ENCODE measurements around the gene ARG1. TPM values are rescaled to one million over a fixed set of nuclear protein-coding genes. Genes with fewer than 3 reads are reported as not detected.

The ARG1 gene
- total and polyA plus RNA-seq, 12 donors, result 0.10 to 1.2 (median 0.51) TPM; not detected in 5

- intact Hi-C loops (cut with DNase I), result no loop called here
- Histone ChIP-seq H3K9me3 (no peaks in the 10 kb centered on the region), H3K27me3 (peaks cover 0 to 3% (median 0%) of the 10 kb centered on the region in 7 donors), H3K27ac (no peak overlapping the region), H3K4me3 (no peak overlapping the region), H3K4me1 (no peaks in the 10 kb centered on the region), H3K36me3 (no peaks in the 10 kb centered on the region)
- 73 to 78% methylated on average over 4 of the region's 4 CpGs for WGBS, 2 donors
- DNase-seq, result no peak
- TF ChIP-seq, protein P1, sequence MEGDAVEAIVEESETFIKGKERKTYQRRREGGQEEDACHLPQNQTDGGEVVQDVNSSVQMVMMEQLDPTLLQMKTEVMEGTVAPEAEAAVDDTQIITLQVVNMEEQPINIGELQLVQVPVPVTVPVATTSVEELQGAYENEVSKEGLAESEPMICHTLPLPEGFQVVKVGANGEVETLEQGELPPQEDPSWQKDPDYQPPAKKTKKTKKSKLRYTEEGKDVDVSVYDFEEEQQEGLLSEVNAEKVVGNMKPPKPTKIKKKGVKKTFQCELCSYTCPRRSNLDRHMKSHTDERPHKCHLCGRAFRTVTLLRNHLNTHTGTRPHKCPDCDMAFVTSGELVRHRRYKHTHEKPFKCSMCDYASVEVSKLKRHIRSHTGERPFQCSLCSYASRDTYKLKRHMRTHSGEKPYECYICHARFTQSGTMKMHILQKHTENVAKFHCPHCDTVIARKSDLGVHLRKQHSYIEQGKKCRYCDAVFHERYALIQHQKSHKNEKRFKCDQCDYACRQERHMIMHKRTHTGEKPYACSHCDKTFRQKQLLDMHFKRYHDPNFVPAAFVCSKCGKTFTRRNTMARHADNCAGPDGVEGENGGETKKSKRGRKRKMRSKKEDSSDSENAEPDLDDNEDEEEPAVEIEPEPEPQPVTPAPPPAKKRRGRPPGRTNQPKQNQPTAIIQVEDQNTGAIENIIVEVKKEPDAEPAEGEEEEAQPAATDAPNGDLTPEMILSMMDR (IDR thresholded peaks at IDR 0.05), result no peak
- ATAC-seq, result no peak
These were observed 14.1 kb upstream of the ARG1 start for GRCh38 chr6:131558922-131559321.

DNA sequence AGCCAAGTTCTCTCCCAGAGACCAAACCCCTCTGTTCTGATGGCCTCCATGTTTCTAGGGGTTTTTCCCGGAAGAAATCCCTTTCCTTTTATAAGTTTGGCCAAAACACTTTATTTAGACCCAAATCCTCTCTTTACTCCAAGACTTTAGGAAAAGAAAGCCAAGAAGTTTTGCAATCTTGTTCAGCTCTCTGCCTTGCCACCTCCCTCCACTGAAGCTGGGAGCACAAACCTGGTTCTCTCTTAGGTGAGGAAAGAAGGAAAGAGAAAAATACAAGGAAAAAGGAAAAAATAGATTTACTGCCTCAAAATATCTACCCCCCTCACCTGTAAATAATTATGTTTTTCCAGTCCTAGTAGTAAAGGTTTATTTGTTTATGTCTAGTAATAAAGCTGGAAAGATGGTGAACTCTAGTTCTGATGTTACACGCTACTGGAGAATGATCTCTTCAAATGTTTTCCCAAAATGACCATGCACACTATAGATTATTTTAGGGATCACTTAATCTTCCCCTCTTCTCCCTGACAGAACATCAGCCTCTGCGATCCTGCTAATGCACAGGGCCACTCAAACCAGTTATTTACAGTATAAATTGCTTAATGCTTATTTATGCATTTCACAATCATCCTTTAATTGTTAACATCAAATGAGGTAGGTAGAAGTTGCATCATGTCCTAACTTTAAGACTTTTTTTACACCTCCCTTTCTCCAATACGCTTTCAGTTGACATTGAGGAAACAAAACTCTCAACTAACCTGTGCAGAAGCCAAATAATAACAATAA is 10.9 kb upstream of the ARG1 start:
- intact Hi-C loops (cut with DNase I), result no loop called here

GRCh38 chr6:131565056-131565455 is 8.0 kb upstream of the ARG1 start:
- intact Hi-C loops (cut with DNase I), result no loop called here
- TF ChIP-seq, protein P1 (IDR thresholded peaks at IDR 0.05), result no peak
- no peak overlapping the region for H3K4me3 ChIP-seq
- no peaks in the 10 kb centered on the region for H3K36me3 ChIP-seq
- 58 to 74% methylated on average over 2 of the region's 2 CpGs for WGBS, 2 donors
- DNase-seq, result no peak
- no peaks in the 10 kb centered on the region for H3K4me1 ChIP-seq
- no peaks in the 10 kb centered on the region for H3K27me3 ChIP-seq
- ATAC-seq, result no peak
- H3K27ac ChIP-seq, result no peak overlapping the region
- H3K9me3 ChIP-seq, result no peaks in the 10 kb centered on the region

More for the DNA sequence above, 10.9 kb upstream of the ARG1 start:
- no peaks in the 10 kb centered on the region for H3K4me1 ChIP-seq
- DNase-seq, result no peak
- no peaks in the 10 kb centered on the region for H3K36me3 ChIP-seq
- no peaks in the 10 kb centered on the region for H3K9me3 ChIP-seq
- ATAC-seq, result no peak
- TF ChIP-seq, protein P1 (IDR thresholded peaks at IDR 0.05), result no peak
- WGBS, 2 donors, result 88 to 94% methylated on average over 4 of the region's 4 CpGs
- H3K27me3 ChIP-seq, result no peaks in the 10 kb centered on the region
- no peak overlapping the region for H3K27ac ChIP-seq
- H3K4me3 ChIP-seq, result no peak overlapping the region

DNA sequence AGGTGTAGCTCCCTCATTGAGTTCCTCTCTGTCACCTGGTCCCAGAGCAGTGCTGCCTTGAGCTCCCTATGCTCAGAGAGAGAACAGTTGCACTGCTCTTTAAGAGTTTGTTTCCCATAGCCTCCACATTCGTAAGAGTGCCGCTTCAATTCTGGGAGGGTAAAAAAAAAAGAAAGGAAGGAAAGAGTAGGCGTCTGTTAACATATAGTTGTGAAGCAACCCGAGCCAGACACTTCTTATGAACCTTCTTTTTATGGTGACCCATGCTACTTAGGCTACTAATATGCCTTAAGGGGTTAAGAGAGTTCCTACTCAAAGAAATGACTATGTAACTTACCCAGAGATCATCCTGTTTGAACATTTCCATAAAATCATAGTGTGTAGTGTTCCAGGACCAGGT is 4.3 kb upstream of the ARG1 start:
- DNase-seq, result no peak
- TF ChIP-seq, protein P1 (IDR thresholded peaks at IDR 0.05), result no peak
- WGBS, 2 donors, result 62 to 78% methylated on average over 4 of the region's 4 CpGs

More for the DNA sequence above, 4.3 kb upstream of the ARG1 start:
- H3K27me3 ChIP-seq, result no peaks in the 10 kb centered on the region
- no peak overlapping the region for H3K27ac ChIP-seq
- ATAC-seq, result no peak
- peaks cover 0 to 11% (median 0%) of the 10 kb centered on the region in 9 donors for H3K36me3 ChIP-seq
- no peak overlapping the region for H3K4me3 ChIP-seq
- H3K4me1 ChIP-seq, result no peaks in the 10 kb centered on the region
- H3K9me3 ChIP-seq, result no peaks in the 10 kb centered on the region
- intact Hi-C loops (cut with DNase I), result no loop called here

All from heart right ventricle (tissue), 16 donors.